ENCODE data around the gene F2RL1. TPM values are rescaled to one million over a fixed set of nuclear protein-coding genes. Genes with fewer than 3 reads are reported as not detected.
"Not testable (repeated sequence)": the region's sequence is repeated elsewhere in the genome, so short reads cannot be mapped to it uniquely, and the experiment has no call there.

Gene F2RL1
- total and polyA plus RNA-seq, 2 donors = 4.2 to 8.2 TPM

GRCh38 chr5:76813982-76814562 is 4.8 kb upstream of the F2RL1 start:
- Histone ChIP-seq H3K4me3 (ENCODE audit: low read depth, low read length) (no peak overlapping the region), H3K4me1 (ENCODE audit: insufficient read depth) (no peaks in the 10 kb centered on the region), H3K36me3 (ENCODE audit: insufficient read depth) (no peaks in the 10 kb centered on the region), H3K27ac (ENCODE audit: low read depth) (no peak overlapping the region)
- no peak for DNase-seq (ENCODE audit: extremely low spot score)
- WGBS = 81% methylated on average over 4 of the region's 4 CpGs

DNA sequence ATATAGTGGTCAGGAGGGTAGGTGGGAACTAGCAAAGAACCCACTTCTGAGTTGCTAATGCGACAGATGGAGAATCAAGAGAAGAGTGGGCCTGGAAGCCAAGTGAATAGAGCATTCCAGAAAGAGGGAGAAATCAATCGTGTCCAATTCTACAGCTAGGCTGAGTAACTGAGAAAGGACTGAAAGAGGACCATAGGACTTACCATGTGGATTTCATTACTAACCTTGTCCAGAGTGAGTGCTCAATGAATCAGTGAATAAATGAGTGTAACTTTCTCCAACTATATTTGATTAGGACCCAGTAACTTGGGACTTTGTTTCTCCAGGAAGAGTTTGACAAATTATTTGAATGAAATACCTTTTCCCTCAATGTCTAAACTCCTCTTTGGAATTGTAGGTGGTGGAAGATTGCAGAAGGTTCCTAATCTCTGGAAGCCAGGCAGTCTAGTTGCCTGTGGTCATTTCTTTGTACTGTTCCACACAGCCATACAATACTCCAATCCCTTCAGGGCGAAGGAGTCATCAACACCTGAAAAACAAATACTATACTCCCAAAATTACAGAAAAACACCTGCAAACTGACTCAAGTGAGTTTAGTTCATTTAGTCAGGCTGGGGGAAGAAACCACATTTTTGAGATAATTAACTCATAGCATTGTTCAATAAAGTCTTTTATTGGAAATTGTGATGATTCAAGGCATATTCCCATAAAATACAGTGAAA is 2.6 kb upstream of the F2RL1 start:
- H3K36me3 ChIP-seq (ENCODE audit: insufficient read depth) = no peaks in the 10 kb centered on the region
- no peaks in the 10 kb centered on the region for H3K4me1 ChIP-seq (ENCODE audit: insufficient read depth)
- no peak overlapping the region for H3K27ac ChIP-seq (ENCODE audit: low read depth)
- WGBS = 89% methylated on average over 3 of the region's 3 CpGs
- no peak for DNase-seq (ENCODE audit: extremely low spot score)
- H3K4me3 ChIP-seq (ENCODE audit: low read depth, low read length) = no peak overlapping the region

GRCh38 chr5:76819851-76820525 is 1.2 kb downstream of the F2RL1 start:
- DNase-seq (ENCODE audit: extremely low spot score) = no peak

DNA sequence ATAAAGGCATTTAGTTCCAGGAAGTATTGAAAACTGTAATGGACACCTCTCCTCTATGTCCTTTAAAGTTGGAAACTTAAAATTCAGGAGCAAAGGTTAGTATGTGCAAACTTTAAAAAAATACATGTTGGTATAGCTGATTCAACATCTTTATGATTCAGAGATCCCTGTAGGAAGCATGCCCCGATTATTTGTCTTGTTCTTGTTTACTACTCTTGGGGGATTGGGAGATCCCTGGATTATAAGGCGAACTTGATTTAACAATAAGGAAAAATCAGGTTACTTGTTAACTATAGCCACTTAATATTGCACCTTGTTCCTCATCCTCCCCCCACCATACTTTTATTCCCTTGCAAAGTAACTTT is 1.7 kb downstream of the F2RL1 start:
- Histone ChIP-seq H3K4me1 (ENCODE audit: insufficient read depth) (no peaks in the 10 kb centered on the region), H3K27ac (ENCODE audit: low read depth) (no peak overlapping the region), H3K36me3 (ENCODE audit: insufficient read depth) (no peaks in the 10 kb centered on the region), H3K4me3 (ENCODE audit: low read depth, low read length) (no peak overlapping the region)
- DNase-seq (ENCODE audit: extremely low spot score) = no peak
- WGBS = 72% methylated on average over 2 of the region's 2 CpGs

More at GRCh38 chr5:76819851-76820525, 1.2 kb downstream of the F2RL1 start:
- no peaks in the 10 kb centered on the region for H3K36me3 ChIP-seq (ENCODE audit: insufficient read depth)
- H3K4me3 ChIP-seq (ENCODE audit: low read depth, low read length) = peak overlapping the region; percentile 44
- H3K27ac ChIP-seq (ENCODE audit: low read depth) = no peak overlapping the region
- WGBS = 36% methylated on average over 31 of the region's 31 CpGs
- H3K4me1 ChIP-seq (ENCODE audit: insufficient read depth) = no peaks in the 10 kb centered on the region

DNA sequence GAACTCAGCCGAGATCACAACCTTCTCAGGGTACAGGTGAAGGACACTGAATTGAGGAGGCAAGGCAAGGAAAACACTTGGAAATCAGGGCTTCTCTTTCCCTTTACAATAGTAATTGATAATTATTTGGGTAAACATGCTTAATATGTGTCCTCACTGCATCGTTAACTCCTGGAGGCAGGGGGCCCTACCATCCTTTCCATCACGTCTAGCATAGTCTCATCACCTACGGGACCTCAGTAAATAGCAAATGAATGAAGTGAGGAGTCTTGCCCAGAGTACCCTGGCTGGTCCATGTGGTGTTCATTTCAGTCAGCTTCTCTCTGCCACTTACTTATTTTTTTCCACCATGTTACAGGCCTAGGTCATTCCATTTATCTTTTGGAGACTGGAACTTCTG is 2.3 kb downstream of the F2RL1 start:
- H3K4me1 ChIP-seq (ENCODE audit: insufficient read depth) = no peaks in the 10 kb centered on the region
- H3K36me3 ChIP-seq (ENCODE audit: insufficient read depth) = no peaks in the 10 kb centered on the region
- no peak overlapping the region for H3K4me3 ChIP-seq (ENCODE audit: low read depth, low read length)
- no peak overlapping the region for H3K27ac ChIP-seq (ENCODE audit: low read depth)
- WGBS = 77% methylated on average over 4 of the region's 4 CpGs
- DNase-seq (ENCODE audit: extremely low spot score) = no peak

DNA sequence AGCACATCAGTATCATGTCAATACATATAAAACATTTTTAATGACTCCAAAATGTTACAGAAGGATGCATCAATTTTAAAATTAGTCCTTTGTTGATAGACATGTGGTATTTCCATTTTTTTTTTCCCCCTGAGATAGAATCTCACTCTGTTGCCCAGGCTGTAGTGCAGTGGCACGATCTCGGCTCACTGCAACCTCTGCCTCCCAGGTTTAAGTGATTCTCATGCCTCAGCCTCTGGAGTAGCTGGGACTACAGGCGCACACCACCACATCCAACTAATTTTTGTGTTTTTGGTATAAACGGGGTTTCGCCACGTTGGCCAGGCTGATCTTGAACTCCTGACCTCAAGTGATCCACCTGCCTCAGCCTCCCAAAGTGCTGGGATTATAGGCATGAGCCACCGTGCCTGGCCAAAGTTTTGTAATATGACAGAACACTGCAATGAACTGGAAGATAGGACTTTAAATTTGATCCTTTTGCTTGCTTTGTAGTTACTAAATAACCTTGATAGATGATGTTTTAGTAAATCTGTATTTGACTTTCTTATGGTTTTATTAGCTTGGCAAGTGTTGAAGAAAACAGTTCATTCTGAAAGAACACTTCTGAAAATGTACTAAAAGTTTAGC is 3.4 kb downstream of the F2RL1 start:
- H3K27ac ChIP-seq (ENCODE audit: low read depth); H3K36me3 ChIP-seq (ENCODE audit: insufficient read depth); H3K4me1 ChIP-seq (ENCODE audit: insufficient read depth); DNase-seq (ENCODE audit: extremely low spot score); H3K4me3 ChIP-seq (ENCODE audit: low read depth, low read length): not testable (repeated sequence)
- WGBS = 73% methylated on average over 7 of the region's 7 CpGs

DNA sequence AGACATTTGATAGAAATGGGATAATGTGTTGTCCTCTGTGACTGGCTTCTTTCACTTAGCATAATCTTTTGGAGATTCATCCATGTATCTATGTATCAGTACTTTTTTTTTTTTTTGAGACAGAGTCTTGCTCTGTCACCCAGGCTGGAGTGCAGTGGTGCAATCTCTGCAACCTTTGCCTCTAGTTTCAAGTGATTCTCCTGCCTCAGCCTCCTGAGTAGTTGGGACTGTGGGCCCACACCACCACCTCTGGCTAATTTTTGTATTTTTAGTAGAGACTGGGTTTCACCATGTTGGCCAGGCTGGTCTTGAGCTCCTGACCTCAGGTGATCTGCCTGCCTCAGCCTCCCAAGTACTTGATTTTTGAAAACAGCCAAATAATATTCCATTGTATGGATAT is 7.6 kb downstream of the F2RL1 start:
- not testable (repeated sequence) for H3K4me3 ChIP-seq (ENCODE audit: low read depth, low read length); DNase-seq (ENCODE audit: extremely low spot score); H3K27ac ChIP-seq (ENCODE audit: low read depth); H3K36me3 ChIP-seq (ENCODE audit: insufficient read depth); H3K4me1 ChIP-seq (ENCODE audit: insufficient read depth)

DNA sequence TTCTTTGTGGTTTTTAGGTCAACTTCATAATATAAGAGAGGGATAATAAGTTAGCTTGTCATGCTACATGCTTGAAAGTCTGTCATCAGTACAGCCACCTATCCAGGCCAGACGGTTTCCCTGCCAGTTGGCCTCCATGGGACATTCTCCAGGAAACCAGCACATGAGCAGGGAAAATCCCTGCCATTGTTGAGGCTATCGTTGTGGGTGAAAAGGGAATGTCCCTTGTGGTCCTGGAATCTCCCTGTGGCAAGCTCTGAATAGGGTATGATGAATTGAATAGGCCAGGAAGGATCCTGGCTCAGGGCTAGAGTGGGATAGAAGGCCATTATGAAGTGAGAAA is 12.3 kb downstream of the F2RL1 start:
- 51% methylated on average over 2 of the region's 2 CpGs for WGBS
- no peaks in the 10 kb centered on the region for H3K4me1 ChIP-seq (ENCODE audit: insufficient read depth)
- no peak overlapping the region for H3K27ac ChIP-seq (ENCODE audit: low read depth)
- no peak overlapping the region for H3K4me3 ChIP-seq (ENCODE audit: low read depth, low read length)
- no peak for DNase-seq (ENCODE audit: extremely low spot score)
- H3K36me3 ChIP-seq (ENCODE audit: insufficient read depth) = no peaks in the 10 kb centered on the region

DNA sequence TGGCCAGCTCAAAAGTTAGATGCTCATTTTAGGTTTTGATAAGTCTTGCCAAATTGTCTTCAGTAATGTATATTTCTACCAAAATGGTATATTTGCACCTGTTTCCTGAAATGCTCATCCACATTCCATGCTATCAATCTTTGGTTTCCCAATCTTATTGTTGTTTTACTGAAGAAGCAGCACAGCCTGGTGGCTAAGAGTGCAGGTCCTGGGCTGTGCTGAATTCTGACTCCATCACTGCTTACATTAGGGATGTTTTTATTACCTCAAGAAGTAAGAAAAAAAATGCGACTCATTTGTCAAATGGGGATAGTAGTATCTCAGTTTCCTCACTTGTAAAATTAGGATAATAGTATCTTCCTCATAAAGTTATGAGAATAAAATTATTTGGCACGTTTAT is 17.4 kb downstream of the F2RL1 start:
- no peak overlapping the region for H3K4me3 ChIP-seq (ENCODE audit: low read depth, low read length)
- H3K27ac ChIP-seq (ENCODE audit: low read depth) = no peak overlapping the region
- no peaks in the 10 kb centered on the region for H3K36me3 ChIP-seq (ENCODE audit: insufficient read depth)
- no peak for DNase-seq (ENCODE audit: extremely low spot score)
- H3K4me1 ChIP-seq (ENCODE audit: insufficient read depth) = no peaks in the 10 kb centered on the region
- WGBS = 76% methylated on average over 2 of the region's 2 CpGs

- H3K36me3 ChIP-seq (ENCODE audit: insufficient read depth) = no peaks in the 10 kb centered on the region
- no peaks in the 10 kb centered on the region for H3K4me1 ChIP-seq (ENCODE audit: insufficient read depth)
- H3K4me3 ChIP-seq (ENCODE audit: low read depth, low read length) = no peak overlapping the region
- 86% methylated on average over 4 of the region's 4 CpGs for WGBS
- no peak for DNase-seq (ENCODE audit: extremely low spot score)
- H3K27ac ChIP-seq (ENCODE audit: low read depth) = no peak overlapping the region
Measured at GRCh38 chr5:76836585-76836984, 17.8 kb downstream of the F2RL1 start.

DNA sequence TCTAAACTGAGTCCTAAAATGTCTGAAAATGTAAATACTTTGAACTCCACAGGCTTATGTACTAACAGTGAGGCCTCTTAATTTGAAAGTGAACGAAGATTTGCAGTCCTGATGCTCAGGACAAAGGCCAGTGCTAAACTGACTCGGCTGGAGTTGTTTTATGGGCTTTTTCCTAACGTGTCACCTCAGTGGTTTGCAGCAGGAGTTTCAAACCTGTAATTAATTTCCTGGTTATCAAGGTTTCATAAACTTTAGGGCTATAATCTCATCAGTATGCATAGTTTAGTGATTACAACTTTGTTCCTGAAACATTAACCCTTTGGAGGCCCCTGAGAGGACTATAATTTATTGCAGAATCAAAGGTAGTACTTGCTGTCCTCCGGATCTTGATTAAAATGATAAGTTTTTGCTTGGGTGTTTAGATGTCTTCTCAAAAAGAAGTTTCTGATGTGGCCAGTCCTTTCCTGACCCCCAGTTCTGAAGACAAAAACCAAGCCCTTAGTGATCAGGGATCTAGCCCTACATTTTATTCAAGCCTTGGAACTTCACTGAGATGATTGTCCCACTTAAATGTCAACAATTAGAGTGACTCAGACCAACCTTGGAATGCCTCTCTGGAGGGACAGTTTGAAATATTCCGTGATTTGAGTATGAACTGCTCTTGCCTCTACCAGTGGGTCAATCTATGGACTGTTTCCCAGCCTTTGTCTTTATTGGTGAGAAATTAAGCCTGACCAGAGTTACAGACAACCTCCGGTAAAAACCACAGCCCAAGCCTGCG is 19.8 kb downstream of the F2RL1 start:
- Histone ChIP-seq H3K36me3 (ENCODE audit: insufficient read depth) (no peaks in the 10 kb centered on the region), H3K27ac (ENCODE audit: low read depth) (no peak overlapping the region), H3K4me1 (ENCODE audit: insufficient read depth) (no peaks in the 10 kb centered on the region), H3K4me3 (ENCODE audit: low read depth, low read length) (no peak overlapping the region)
- WGBS = 51% methylated on average over 7 of the region's 7 CpGs
- no peak for DNase-seq (ENCODE audit: extremely low spot score)

DNA sequence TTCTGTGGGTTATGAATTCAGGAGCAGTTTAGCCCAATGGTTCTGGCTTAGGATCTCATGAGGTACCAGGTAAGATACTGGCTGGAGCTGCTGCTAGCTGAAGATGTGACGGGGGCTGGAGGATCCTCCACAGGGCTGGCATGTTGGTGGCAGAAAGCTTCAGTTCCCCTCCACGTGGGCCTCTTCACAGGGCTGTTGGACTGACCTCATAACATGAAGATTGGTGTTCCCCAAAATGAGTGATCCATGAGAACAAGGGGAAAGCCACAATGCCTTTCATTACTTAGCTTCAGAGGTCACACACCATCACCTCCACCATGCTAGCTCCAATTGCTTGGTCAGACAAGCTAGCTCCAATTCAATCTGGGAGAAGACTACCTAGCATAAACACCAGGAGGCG is 22.5 kb downstream of the F2RL1 start:
- 86% methylated on average over 3 of the region's 3 CpGs for WGBS
- H3K4me1 ChIP-seq (ENCODE audit: insufficient read depth) = no peaks in the 10 kb centered on the region
- DNase-seq (ENCODE audit: extremely low spot score) = no peak
- no peak overlapping the region for H3K4me3 ChIP-seq (ENCODE audit: low read depth, low read length)
- no peaks in the 10 kb centered on the region for H3K36me3 ChIP-seq (ENCODE audit: insufficient read depth)
- H3K27ac ChIP-seq (ENCODE audit: low read depth) = no peak overlapping the region

- H3K4me3 ChIP-seq (ENCODE audit: low read depth, low read length) = no peak overlapping the region
- H3K36me3 ChIP-seq (ENCODE audit: insufficient read depth) = no peaks in the 10 kb centered on the region
- H3K4me1 ChIP-seq (ENCODE audit: insufficient read depth) = no peaks in the 10 kb centered on the region
- H3K27ac ChIP-seq (ENCODE audit: low read depth) = no peak overlapping the region
- no peak for DNase-seq (ENCODE audit: extremely low spot score)
- WGBS = 94% methylated on average over 3 of the region's 3 CpGs
Measured at GRCh38 chr5:76845890-76846289, 27.1 kb downstream of the F2RL1 start.
